Breast epithelium (tissue), 3 donors: ENCODE measurements around the gene COLEC11.
"Not testable (repeated sequence)": the region's sequence is repeated elsewhere in the genome, so short reads cannot be mapped to it uniquely, and the experiment has no call there.

Source experiments
- POLR2A ChIP-seq: fragments of 450-650 bp; IDR thresholded peaks from one replicate; pipeline ENCODE4 v1.6.1; 2016; ENCODE audit warnings: antibody characterized with exemption, mild to moderate bottlenecking, moderate library complexity
- TF ChIP-seq, protein P1 (sequence below), 3 donors: fragments of 450-650 bp; IDR thresholded peaks; one replicate each; pipeline ENCODE4 v1.5.1; 2016 to 2017; ENCODE audit warnings: antibody characterized with exemption in 3 of 3, mild to moderate bottlenecking in 3 of 3, moderate library complexity in 3 of 3

DNA sequence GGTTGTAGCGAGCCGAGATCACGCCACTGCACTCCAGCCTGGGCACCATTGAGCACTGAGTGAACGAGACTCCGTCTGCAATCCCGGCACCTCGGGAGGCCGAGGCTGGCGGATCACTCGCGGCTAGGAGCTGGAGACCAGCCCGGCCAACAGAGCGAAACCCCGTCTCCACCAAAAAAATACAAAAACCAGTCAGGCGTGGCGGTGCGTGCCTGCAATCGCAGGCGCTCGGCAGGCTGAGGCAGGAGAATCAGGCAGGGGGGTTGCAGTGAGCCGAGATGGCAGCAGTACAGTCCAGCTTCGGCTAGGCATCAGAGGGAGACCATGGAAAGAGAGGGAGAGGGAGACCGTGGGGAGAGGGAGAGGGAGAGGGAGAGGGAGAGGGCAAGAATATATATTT, 25.3 kb upstream of the COLEC11 start:
- TF ChIP-seq POLR2A: not testable (repeated sequence)
- TF ChIP-seq, protein P1, sequence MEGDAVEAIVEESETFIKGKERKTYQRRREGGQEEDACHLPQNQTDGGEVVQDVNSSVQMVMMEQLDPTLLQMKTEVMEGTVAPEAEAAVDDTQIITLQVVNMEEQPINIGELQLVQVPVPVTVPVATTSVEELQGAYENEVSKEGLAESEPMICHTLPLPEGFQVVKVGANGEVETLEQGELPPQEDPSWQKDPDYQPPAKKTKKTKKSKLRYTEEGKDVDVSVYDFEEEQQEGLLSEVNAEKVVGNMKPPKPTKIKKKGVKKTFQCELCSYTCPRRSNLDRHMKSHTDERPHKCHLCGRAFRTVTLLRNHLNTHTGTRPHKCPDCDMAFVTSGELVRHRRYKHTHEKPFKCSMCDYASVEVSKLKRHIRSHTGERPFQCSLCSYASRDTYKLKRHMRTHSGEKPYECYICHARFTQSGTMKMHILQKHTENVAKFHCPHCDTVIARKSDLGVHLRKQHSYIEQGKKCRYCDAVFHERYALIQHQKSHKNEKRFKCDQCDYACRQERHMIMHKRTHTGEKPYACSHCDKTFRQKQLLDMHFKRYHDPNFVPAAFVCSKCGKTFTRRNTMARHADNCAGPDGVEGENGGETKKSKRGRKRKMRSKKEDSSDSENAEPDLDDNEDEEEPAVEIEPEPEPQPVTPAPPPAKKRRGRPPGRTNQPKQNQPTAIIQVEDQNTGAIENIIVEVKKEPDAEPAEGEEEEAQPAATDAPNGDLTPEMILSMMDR (IDR thresholded peaks at IDR 0.05): not testable (repeated sequence)
